GM21619 (cell line): ENCODE measurements around the gene BLCAP.

ENCODE experiments used
- ATAC-seq: cut with Tn5 transposase; IDR thresholded peaks from one replicate; pipeline ENCODE4 v1.9.1; 2021; ENCODE audit not compliant: unreplicated experiment

Gene BLCAP

GRCh38 chr20:37518059-37518458, 9.6 kb downstream of the BLCAP start:
- no peak for ATAC-seq

- no peak for ATAC-seq
Observed at GRCh38 chr20:37516811-37517750, 10.6 kb downstream of the BLCAP start.

GRCh38 chr20:37515876-37516275, 11.8 kb downstream of the BLCAP start:
- ATAC-seq, result no peak

- ATAC-seq, result no peak
Observed at GRCh38 chr20:37513779-37514359, 13.8 kb downstream of the BLCAP start.

- no peak for ATAC-seq
Observed at GRCh38 chr20:37511610-37512275, 15.9 kb downstream of the BLCAP start.

GRCh38 chr20:37510226-37510625, 17.4 kb downstream of the BLCAP start:
- ATAC-seq, result no peak

GRCh38 chr20:37506152-37506725, 21.4 kb downstream of the BLCAP start:
- no peak for ATAC-seq

- no peak for ATAC-seq
Observed at GRCh38 chr20:37505263-37506151, 22.2 kb downstream of the BLCAP start.

- no peak for ATAC-seq
Observed at GRCh38 chr20:37504404-37505096, 23.1 kb downstream of the BLCAP start.

GRCh38 chr20:37503256-37503927, 24.3 kb downstream of the BLCAP start:
- ATAC-seq, result no peak

- no peak for ATAC-seq
Observed at GRCh38 chr20:37502654-37503053, 25.0 kb downstream of the BLCAP start.

GRCh38 chr20:37501940-37502339, 25.7 kb downstream of the BLCAP start:
- no peak for ATAC-seq

- ATAC-seq, result no peak
Observed at GRCh38 chr20:37500311-37500710, 27.4 kb downstream of the BLCAP start.

- ATAC-seq, result no peak
Observed at GRCh38 chr20:37498066-37498665, 29.5 kb downstream of the BLCAP start.

GRCh38 chr20:37494796-37495195, 32.9 kb downstream of the BLCAP start:
- ATAC-seq, result no peak

- no peak for ATAC-seq
Observed at GRCh38 chr20:37494301-37494700, 33.4 kb downstream of the BLCAP start.

- ATAC-seq, result no peak
Observed at GRCh38 chr20:37492945-37493344, 34.7 kb downstream of the BLCAP start.

GRCh38 chr20:37492096-37492625, 35.5 kb downstream of the BLCAP start:
- ATAC-seq, result no peak
